Measurements from ENCODE around the gene BDH1.

Gene BDH1

DNA sequence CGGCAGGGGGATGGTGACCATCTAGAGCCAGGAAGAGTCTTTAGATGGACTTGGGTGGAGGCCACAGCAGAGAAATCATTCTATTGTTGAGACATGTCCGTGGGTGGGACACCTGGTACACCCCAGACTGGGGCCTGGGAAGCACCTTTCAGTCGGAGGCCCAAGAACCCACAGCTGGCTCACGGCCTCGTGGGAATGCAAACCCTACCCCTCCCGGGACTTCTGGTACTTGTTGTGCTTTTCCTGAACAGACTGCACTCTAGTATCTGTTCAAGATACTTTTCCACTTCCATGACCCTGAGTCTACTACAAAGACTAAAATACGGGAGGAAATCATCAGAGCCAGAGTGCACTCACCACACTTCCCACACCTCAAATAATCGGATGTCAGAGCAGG, 60.7 kb downstream of the BDH1 start:
- Histone ChIP-seq H4K20me1 (ENCODE audit: low read depth, low read length) (no peaks in the 10 kb centered on the region), H3K9me2 (replicated peaks; ENCODE audit: insufficient read depth, low read length) (no peaks in the 10 kb centered on the region), H3K27ac (ENCODE audit: low read depth, low read length) (no peak overlapping the region), H3K27me3 (ENCODE audit: low read length) (no peaks in the 10 kb centered on the region), H3K36me3 (ENCODE audit: low read length) (no peaks in the 10 kb centered on the region), H3K4me2 (ENCODE audit: low read depth, low read length, poor library complexity, severe bottlenecking) (no peak overlapping the region), H3K9me3 (ENCODE audit: insufficient read depth, low read length) (no peaks in the 10 kb centered on the region), H3K4me3 (ENCODE audit: insufficient read depth, low read length, poor library complexity, severe bottlenecking) (no peak overlapping the region), H3K79me2 (ENCODE audit: insufficient read depth, low read length) (no peaks in the 10 kb centered on the region), H3F3A (ENCODE audit: insufficient read depth) (no peaks in the 10 kb centered on the region), H2AFZ (ENCODE audit: low read depth, low read length, severe bottlenecking) (no peak overlapping the region), H3K9ac (ENCODE audit: low read length) (no peak overlapping the region)
- no peak for TF ChIP-seq EZH2phosphoT487 (conservative IDR thresholded peaks at IDR 0.05; ENCODE audit: low read length)
- TF ChIP-seq, protein P1, sequence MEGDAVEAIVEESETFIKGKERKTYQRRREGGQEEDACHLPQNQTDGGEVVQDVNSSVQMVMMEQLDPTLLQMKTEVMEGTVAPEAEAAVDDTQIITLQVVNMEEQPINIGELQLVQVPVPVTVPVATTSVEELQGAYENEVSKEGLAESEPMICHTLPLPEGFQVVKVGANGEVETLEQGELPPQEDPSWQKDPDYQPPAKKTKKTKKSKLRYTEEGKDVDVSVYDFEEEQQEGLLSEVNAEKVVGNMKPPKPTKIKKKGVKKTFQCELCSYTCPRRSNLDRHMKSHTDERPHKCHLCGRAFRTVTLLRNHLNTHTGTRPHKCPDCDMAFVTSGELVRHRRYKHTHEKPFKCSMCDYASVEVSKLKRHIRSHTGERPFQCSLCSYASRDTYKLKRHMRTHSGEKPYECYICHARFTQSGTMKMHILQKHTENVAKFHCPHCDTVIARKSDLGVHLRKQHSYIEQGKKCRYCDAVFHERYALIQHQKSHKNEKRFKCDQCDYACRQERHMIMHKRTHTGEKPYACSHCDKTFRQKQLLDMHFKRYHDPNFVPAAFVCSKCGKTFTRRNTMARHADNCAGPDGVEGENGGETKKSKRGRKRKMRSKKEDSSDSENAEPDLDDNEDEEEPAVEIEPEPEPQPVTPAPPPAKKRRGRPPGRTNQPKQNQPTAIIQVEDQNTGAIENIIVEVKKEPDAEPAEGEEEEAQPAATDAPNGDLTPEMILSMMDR (IDR thresholded peaks at IDR 0.05; ENCODE audit: insufficient read depth, low read length, poor library complexity, severe bottlenecking), result no peak

GRCh38 chr3:197494366-197495058, 61.3 kb downstream of the BDH1 start:
- no peaks in the 10 kb centered on the region for H3K27me3 ChIP-seq (ENCODE audit: low read length)
- H2AFZ ChIP-seq (ENCODE audit: low read depth, low read length, severe bottlenecking), result no peak overlapping the region
- no peaks in the 10 kb centered on the region for H3K36me3 ChIP-seq (ENCODE audit: low read length)
- H3K9me2 ChIP-seq (replicated peaks; ENCODE audit: insufficient read depth, low read length), result no peaks in the 10 kb centered on the region
- no peak overlapping the region for H3K4me2 ChIP-seq (ENCODE audit: low read depth, low read length, poor library complexity, severe bottlenecking)
- no peak overlapping the region for H3K4me3 ChIP-seq (ENCODE audit: insufficient read depth, low read length, poor library complexity, severe bottlenecking)
- H4K20me1 ChIP-seq (ENCODE audit: low read depth, low read length), result no peaks in the 10 kb centered on the region
- TF ChIP-seq EZH2phosphoT487 (conservative IDR thresholded peaks at IDR 0.05; ENCODE audit: low read length), result no peak
- TF ChIP-seq, protein P1 (IDR thresholded peaks at IDR 0.05; ENCODE audit: insufficient read depth, low read length, poor library complexity, severe bottlenecking), result no peak
- no peak overlapping the region for H3K27ac ChIP-seq (ENCODE audit: low read depth, low read length)
- H3F3A ChIP-seq (ENCODE audit: insufficient read depth), result no peaks in the 10 kb centered on the region
- no peaks in the 10 kb centered on the region for H3K79me2 ChIP-seq (ENCODE audit: insufficient read depth, low read length)
- H3K9me3 ChIP-seq (ENCODE audit: insufficient read depth, low read length), result no peaks in the 10 kb centered on the region
- no peak overlapping the region for H3K9ac ChIP-seq (ENCODE audit: low read length)

GRCh38 chr3:197493049-197493448, 62.7 kb downstream of the BDH1 start:
- Histone ChIP-seq H3K27ac (ENCODE audit: low read depth, low read length) (no peak overlapping the region), H3K27me3 (ENCODE audit: low read length) (no peaks in the 10 kb centered on the region), H3K4me3 (ENCODE audit: insufficient read depth, low read length, poor library complexity, severe bottlenecking) (no peak overlapping the region), H3F3A (ENCODE audit: insufficient read depth) (no peaks in the 10 kb centered on the region), H3K9ac (ENCODE audit: low read length) (no peak overlapping the region), H3K4me2 (ENCODE audit: low read depth, low read length, poor library complexity, severe bottlenecking) (no peak overlapping the region), H3K9me2 (replicated peaks; ENCODE audit: insufficient read depth, low read length) (no peaks in the 10 kb centered on the region), H3K79me2 (ENCODE audit: insufficient read depth, low read length) (no peaks in the 10 kb centered on the region), H3K36me3 (ENCODE audit: low read length) (no peaks in the 10 kb centered on the region), H3K9me3 (ENCODE audit: insufficient read depth, low read length) (no peaks in the 10 kb centered on the region), H2AFZ (ENCODE audit: low read depth, low read length, severe bottlenecking) (no peak overlapping the region), H4K20me1 (ENCODE audit: low read depth, low read length) (no peaks in the 10 kb centered on the region)
- TF ChIP-seq, protein P1 (IDR thresholded peaks at IDR 0.05; ENCODE audit: insufficient read depth, low read length, poor library complexity, severe bottlenecking), result no peak
- no peak for TF ChIP-seq EZH2phosphoT487 (conservative IDR thresholded peaks at IDR 0.05; ENCODE audit: low read length)

Data from SU-DHL-6 (cell line).